Measurements from ENCODE around the gene BCAS3.

GRCh38 chr17:60920107-60920506 lies 242.5 kb downstream of the BCAS3 start:
- no peak for TF ChIP-seq ZBTB33 (IDR thresholded peaks at IDR 0.05)
- no peak for TF ChIP-seq CTCF (IDR thresholded peaks at IDR 0.05; ENCODE audit: low read depth, low read length, missing input control)
- no peak for TF ChIP-seq RAD21 (IDR thresholded peaks at IDR 0.05)
- peak; percentile 13 for TF ChIP-seq HNF4A (conservative IDR thresholded peaks at IDR 0.05)
- no peak for TF ChIP-seq YY1 (IDR thresholded peaks at IDR 0.05)
- no peak for TF ChIP-seq RXRA (IDR thresholded peaks at IDR 0.05)
- TF ChIP-seq TAF1 (conservative IDR thresholded peaks at IDR 0.05): no peak
- TF ChIP-seq ATF3 (IDR thresholded peaks at IDR 0.05): no peak
- no peak for TF ChIP-seq REST (IDR thresholded peaks at IDR 0.05)
